ENCODE measurements around the gene CELSR1.

CELSR1 gene

GRCh38 chr22:46458525-46458924 is 78.9 kb downstream of the CELSR1 start:
- no peak for DNase-seq (ENCODE audit: low read depth)

- DNase-seq (ENCODE audit: low read depth) = no peak
Measured at GRCh38 chr22:46457502-46458488, 79.6 kb downstream of the CELSR1 start.

GRCh38 chr22:46456818-46457163 is 80.6 kb downstream of the CELSR1 start:
- DNase-seq (ENCODE audit: low read depth) = no peak

GRCh38 chr22:46455446-46455845 is 82.0 kb downstream of the CELSR1 start:
- no peak for DNase-seq (ENCODE audit: low read depth)

GRCh38 chr22:46454504-46455269 is 82.7 kb downstream of the CELSR1 start:
- no peak for DNase-seq (ENCODE audit: low read depth)

GRCh38 chr22:46453829-46454503 is 83.5 kb downstream of the CELSR1 start:
- no peak for DNase-seq (ENCODE audit: low read depth)

GRCh38 chr22:46453006-46453828 is 84.2 kb downstream of the CELSR1 start:
- no peak for DNase-seq (ENCODE audit: low read depth)

GRCh38 chr22:46452195-46453005 is 85.0 kb downstream of the CELSR1 start:
- no peak for DNase-seq (ENCODE audit: low read depth)

GRCh38 chr22:46451741-46452140 is 85.7 kb downstream of the CELSR1 start:
- DNase-seq (ENCODE audit: low read depth) = no peak

GRCh38 chr22:46450931-46451561 is 86.4 kb downstream of the CELSR1 start:
- no peak for DNase-seq (ENCODE audit: low read depth)

GRCh38 chr22:46449974-46450745 is 87.3 kb downstream of the CELSR1 start:
- DNase-seq (ENCODE audit: low read depth) = no peak

- no peak for DNase-seq (ENCODE audit: low read depth)
Measured at GRCh38 chr22:46449116-46449691, 88.2 kb downstream of the CELSR1 start.

GRCh38 chr22:46448333-46448732 is 89.1 kb downstream of the CELSR1 start:
- DNase-seq (ENCODE audit: low read depth) = no peak

GRCh38 chr22:46447906-46448305 is 89.5 kb downstream of the CELSR1 start:
- DNase-seq (ENCODE audit: low read depth) = no peak

GRCh38 chr22:46446799-46447198 is 90.6 kb downstream of the CELSR1 start:
- DNase-seq (ENCODE audit: low read depth) = no peak

GRCh38 chr22:46445771-46446420 is 91.5 kb downstream of the CELSR1 start:
- no peak for DNase-seq (ENCODE audit: low read depth)

GRCh38 chr22:46444390-46444854 is 93.0 kb downstream of the CELSR1 start:
- DNase-seq (ENCODE audit: low read depth) = no peak

GRCh38 chr22:46443850-46444389 is 93.5 kb downstream of the CELSR1 start:
- no peak for DNase-seq (ENCODE audit: low read depth)

Data from fibroblast of gingiva (primary cell).